GM23338 (cell line): ENCODE data around the gene DENND11. TPM values are rescaled to one million over a fixed set of nuclear protein-coding genes. Genes with fewer than 3 reads are reported as not detected.

Experiments
- ATAC-seq: fragments of 200-7000 bp; cut with Tn5 transposase; 3 replicates; pipeline ENCODE4 v1.9.1; 2020
- DNase-seq: peaks from one replicate; pipeline ENCODE4 v3.0.0-alpha.2; 2015; ENCODE audit warnings: low spot score
- H2AFZ ChIP-seq: fragments of 200-600 bp; sonication (generic); 2 replicates; pipeline ENCODE4 v1.8.0; 2016; ENCODE audit warnings: antibody characterized with exemption, mild to moderate bottlenecking, moderate library complexity
- H3F3A ChIP-seq: fragments of 200-600 bp; sonication (generic); replicated peaks from 2 replicates; pipeline ENCODE4 v1.8.0; 2017; ENCODE audit warnings: antibody characterized with exemption, mixed run types, low read depth
- H3K27ac ChIP-seq: fragments of 200-600 bp; sonication (generic); 2 replicates; pipeline ENCODE4 v1.6.1; 2016; ENCODE audit warnings: low read depth
- H3K27me3 ChIP-seq: fragments of 200-600 bp; sonication (generic); 2 replicates; pipeline ENCODE4 v1.8.0; 2016; ENCODE audit warnings: mild to moderate bottlenecking, mixed run types, moderate library complexity; ENCODE audit not compliant: insufficient read depth
- H3K36me3 ChIP-seq: fragments of 200-600 bp; sonication (generic); 2 replicates; pipeline ENCODE4 v1.8.0; 2016; ENCODE audit warnings: mild to moderate bottlenecking; ENCODE audit not compliant: insufficient read depth
- H3K4me1 ChIP-seq: fragments of 200-600 bp; sonication (generic); 2 replicates; pipeline ENCODE4 v1.8.0; 2016; ENCODE audit warnings: mild to moderate bottlenecking, moderate library complexity; ENCODE audit not compliant: insufficient read depth
- H3K4me2 ChIP-seq: fragments of 200-600 bp; sonication (generic); 2 replicates; pipeline ENCODE4 v1.7.1; 2017; ENCODE audit warnings: mixed run types
- H3K4me3 ChIP-seq: fragments of 200-600 bp; sonication (generic); 2 replicates; pipeline ENCODE4 v1.6.1; 2016; ENCODE audit warnings: mixed run types
- H3K79me2 ChIP-seq: fragments of 200-600 bp; sonication (generic); replicated peaks from 2 replicates; pipeline ENCODE4 v1.8.0; 2017; ENCODE audit warnings: mild to moderate bottlenecking; ENCODE audit not compliant: insufficient read depth
- H3K9me2 ChIP-seq: fragments of 200-600 bp; sonication (generic); 2 replicates; pipeline ENCODE4 v1.8.0; 2017; ENCODE audit not compliant: insufficient read depth
- H4K20me1 ChIP-seq: fragments of 200-600 bp; sonication (generic); replicated peaks from 2 replicates; pipeline ENCODE4 v1.8.0; 2017; ENCODE audit warnings: mild to moderate bottlenecking; ENCODE audit not compliant: insufficient read depth
- H3K27ac Mint-ChIP-seq: 2 replicates; pipeline ENCODE4 v1.8.0; 2020; ENCODE audit warnings: inconsistent platforms, mild to moderate bottlenecking, moderate library complexity, mixed read lengths
- H3K27me3 Mint-ChIP-seq: 3 replicates; pipeline ENCODE4 v1.8.0; 2022; ENCODE audit warnings: low read depth, mild to moderate bottlenecking, moderate library complexity, mixed read lengths, inconsistent platforms; ENCODE audit not compliant: insufficient read depth, poor library complexity
- H3K36me3 Mint-ChIP-seq: 3 replicates; pipeline ENCODE4 v1.8.0; 2021; ENCODE audit warnings: low read depth, mild to moderate bottlenecking, inconsistent platforms, moderate library complexity, mixed read lengths
- H3K4me1 Mint-ChIP-seq: 3 replicates; pipeline ENCODE4 v1.8.0; 2020; ENCODE audit warnings: mild to moderate bottlenecking, inconsistent platforms, mixed read lengths
- H3K4me3 Mint-ChIP-seq: 3 replicates; pipeline ENCODE4 v1.8.0; 2021; ENCODE audit warnings: moderate library complexity, mild to moderate bottlenecking, inconsistent platforms, mixed read lengths
- H3K9me3 Mint-ChIP-seq: 3 replicates; pipeline ENCODE4 v1.8.0; 2020; ENCODE audit warnings: moderate library complexity, mild to moderate bottlenecking, inconsistent platforms, mixed read lengths
- CREB1 ChIP-seq: fragments of 250-450 bp; sonication (Bioruptor Pico); IDR thresholded peaks from 2 replicates; pipeline ENCODE4 v1.5.0; 2020; ENCODE audit warnings: low read depth, mild to moderate bottlenecking, moderate library complexity
- EZH2 ChIP-seq: fragments of 200-600 bp; sonication (generic); IDR thresholded peaks from one replicate; pipeline ENCODE4 v1.8.0; 2017; ENCODE audit warnings: antibody characterized with exemption, mild to moderate bottlenecking, low read depth; ENCODE audit not compliant: unreplicated experiment
- EZH2phosphoT487 ChIP-seq: fragments of 200-600 bp; sonication (generic); IDR thresholded peaks from one replicate; pipeline ENCODE4 v1.8.1; 2018; ENCODE audit warnings: antibody characterized with exemption; ENCODE audit not compliant: unreplicated experiment
- JUNB ChIP-seq: IDR thresholded peaks from one replicate; pipeline ENCODE4 v1.6.1; 2016; ENCODE audit warnings: antibody characterized with exemption; ENCODE audit not compliant: unreplicated experiment
- NANOG ChIP-seq: IDR thresholded peaks from 2 replicates; pipeline ENCODE4 v1.6.1; 2016; ENCODE audit warnings: antibody characterized with exemption, borderline replicate concordance
- POLR2AphosphoS5 ChIP-seq: IDR thresholded peaks from 2 replicates; pipeline ENCODE4 v1.6.1; 2016; ENCODE audit warnings: antibody characterized with exemption, low read depth
- STAT1 ChIP-seq: IDR thresholded peaks from one replicate; pipeline ENCODE4 v1.6.1; 2016; ENCODE audit warnings: antibody characterized with exemption; ENCODE audit not compliant: unreplicated experiment
- ZNF114 ChIP-seq: fragments of 250-450 bp; sonication (Bioruptor Pico); IDR thresholded peaks from 2 replicates; pipeline ENCODE4 v1.5.0; 2020; ENCODE audit warnings: mild to moderate bottlenecking, moderate library complexity
- ZNF331 ChIP-seq: fragments of 250-450 bp; sonication (Bioruptor Pico); IDR thresholded peaks from 2 replicates; pipeline ENCODE4 v1.5.0; 2020; ENCODE audit warnings: low read depth, mild to moderate bottlenecking, moderate library complexity
- polyA plus RNA-seq: library from polyadenylated mRNA; unstranded; fragments of >200 nt; fragmentation: Nextera tagmentation; extraction: Ambion mirVana; gene quantifications from 2 replicates; pipeline ENCODE4 v1.2.1, GENCODE V29; 2016
- total RNA-seq: library from RNA; depleted of rRNA; stranded (reverse); fragments of >200 nt; shearing (Covaris generic); gene quantifications from 2 replicates; pipeline ENCODE4 v1.2.3, GENCODE V29; 2014
- TF ChIP-seq, protein P1 (sequence below), 2 experiments: fragments of 200-600 bp in 1 of 2; sonication (generic) in 1 of 2; conservative IDR thresholded peaks; 2 replicates each; pipeline versions ENCODE4 v1.5.1 to v1.6.1; 2016 to 2017; ENCODE audit warnings: antibody characterized with exemption in 2 of 2, low read depth in 2 of 2, mild to moderate bottlenecking in 2 of 2, moderate library complexity in 1 of 2
- TF ChIP-seq, protein P2 (sequence below): IDR thresholded peaks from one replicate; pipeline ENCODE4 v1.6.1; 2018; ENCODE audit warnings: antibody characterized with exemption; ENCODE audit not compliant: unreplicated experiment
- TF ChIP-seq, protein P3 (sequence below): IDR thresholded peaks from 2 replicates; pipeline ENCODE4 v1.6.1; 2016; ENCODE audit warnings: antibody characterized with exemption

Gene DENND11
- total and polyA plus RNA-seq, 2 experiments from 2014 or later, result 5.1 to 29.5 TPM

DNA sequence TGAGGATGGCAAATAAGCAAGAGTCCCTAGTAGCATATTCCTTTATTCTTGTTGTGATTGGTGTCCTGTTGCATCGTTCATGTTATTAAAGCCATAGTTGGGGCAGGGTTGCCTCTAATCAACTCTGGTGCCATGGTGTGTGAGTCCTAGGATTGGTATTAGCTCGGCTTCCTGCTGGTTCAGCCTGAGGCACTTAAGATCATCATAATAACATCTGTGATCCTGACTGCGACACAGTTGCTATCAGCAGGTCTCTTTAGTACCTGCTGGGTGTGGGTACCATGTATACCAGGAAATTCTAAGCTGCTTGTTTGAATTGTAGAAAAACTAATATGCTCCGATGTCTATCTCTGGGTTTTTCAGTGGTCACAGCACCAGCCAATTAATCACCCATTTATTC lies 7.8 kb upstream of the DENND11 start (continued):
- TF ChIP-seq, protein P1, sequence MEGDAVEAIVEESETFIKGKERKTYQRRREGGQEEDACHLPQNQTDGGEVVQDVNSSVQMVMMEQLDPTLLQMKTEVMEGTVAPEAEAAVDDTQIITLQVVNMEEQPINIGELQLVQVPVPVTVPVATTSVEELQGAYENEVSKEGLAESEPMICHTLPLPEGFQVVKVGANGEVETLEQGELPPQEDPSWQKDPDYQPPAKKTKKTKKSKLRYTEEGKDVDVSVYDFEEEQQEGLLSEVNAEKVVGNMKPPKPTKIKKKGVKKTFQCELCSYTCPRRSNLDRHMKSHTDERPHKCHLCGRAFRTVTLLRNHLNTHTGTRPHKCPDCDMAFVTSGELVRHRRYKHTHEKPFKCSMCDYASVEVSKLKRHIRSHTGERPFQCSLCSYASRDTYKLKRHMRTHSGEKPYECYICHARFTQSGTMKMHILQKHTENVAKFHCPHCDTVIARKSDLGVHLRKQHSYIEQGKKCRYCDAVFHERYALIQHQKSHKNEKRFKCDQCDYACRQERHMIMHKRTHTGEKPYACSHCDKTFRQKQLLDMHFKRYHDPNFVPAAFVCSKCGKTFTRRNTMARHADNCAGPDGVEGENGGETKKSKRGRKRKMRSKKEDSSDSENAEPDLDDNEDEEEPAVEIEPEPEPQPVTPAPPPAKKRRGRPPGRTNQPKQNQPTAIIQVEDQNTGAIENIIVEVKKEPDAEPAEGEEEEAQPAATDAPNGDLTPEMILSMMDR (conservative IDR thresholded peaks at IDR 0.05; ENCODE audit: low read depth in 2 of 2), result no peak
- TF ChIP-seq, protein P2, sequence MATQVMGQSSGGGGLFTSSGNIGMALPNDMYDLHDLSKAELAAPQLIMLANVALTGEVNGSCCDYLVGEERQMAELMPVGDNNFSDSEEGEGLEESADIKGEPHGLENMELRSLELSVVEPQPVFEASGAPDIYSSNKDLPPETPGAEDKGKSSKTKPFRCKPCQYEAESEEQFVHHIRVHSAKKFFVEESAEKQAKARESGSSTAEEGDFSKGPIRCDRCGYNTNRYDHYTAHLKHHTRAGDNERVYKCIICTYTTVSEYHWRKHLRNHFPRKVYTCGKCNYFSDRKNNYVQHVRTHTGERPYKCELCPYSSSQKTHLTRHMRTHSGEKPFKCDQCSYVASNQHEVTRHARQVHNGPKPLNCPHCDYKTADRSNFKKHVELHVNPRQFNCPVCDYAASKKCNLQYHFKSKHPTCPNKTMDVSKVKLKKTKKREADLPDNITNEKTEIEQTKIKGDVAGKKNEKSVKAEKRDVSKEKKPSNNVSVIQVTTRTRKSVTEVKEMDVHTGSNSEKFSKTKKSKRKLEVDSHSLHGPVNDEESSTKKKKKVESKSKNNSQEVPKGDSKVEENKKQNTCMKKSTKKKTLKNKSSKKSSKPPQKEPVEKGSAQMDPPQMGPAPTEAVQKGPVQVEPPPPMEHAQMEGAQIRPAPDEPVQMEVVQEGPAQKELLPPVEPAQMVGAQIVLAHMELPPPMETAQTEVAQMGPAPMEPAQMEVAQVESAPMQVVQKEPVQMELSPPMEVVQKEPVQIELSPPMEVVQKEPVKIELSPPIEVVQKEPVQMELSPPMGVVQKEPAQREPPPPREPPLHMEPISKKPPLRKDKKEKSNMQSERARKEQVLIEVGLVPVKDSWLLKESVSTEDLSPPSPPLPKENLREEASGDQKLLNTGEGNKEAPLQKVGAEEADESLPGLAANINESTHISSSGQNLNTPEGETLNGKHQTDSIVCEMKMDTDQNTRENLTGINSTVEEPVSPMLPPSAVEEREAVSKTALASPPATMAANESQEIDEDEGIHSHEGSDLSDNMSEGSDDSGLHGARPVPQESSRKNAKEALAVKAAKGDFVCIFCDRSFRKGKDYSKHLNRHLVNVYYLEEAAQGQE, result no peak
- TF ChIP-seq CREB1 (CRISPR knock-in tag) (no peak), NANOG (no peak), EZH2 (no peak), ZNF114 (CRISPR knock-in tag) (no peak)
- TF ChIP-seq, protein P3, sequence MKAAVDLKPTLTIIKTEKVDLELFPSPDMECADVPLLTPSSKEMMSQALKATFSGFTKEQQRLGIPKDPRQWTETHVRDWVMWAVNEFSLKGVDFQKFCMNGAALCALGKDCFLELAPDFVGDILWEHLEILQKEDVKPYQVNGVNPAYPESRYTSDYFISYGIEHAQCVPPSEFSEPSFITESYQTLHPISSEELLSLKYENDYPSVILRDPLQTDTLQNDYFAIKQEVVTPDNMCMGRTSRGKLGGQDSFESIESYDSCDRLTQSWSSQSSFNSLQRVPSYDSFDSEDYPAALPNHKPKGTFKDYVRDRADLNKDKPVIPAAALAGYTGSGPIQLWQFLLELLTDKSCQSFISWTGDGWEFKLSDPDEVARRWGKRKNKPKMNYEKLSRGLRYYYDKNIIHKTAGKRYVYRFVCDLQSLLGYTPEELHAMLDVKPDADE, result no peak

DNA sequence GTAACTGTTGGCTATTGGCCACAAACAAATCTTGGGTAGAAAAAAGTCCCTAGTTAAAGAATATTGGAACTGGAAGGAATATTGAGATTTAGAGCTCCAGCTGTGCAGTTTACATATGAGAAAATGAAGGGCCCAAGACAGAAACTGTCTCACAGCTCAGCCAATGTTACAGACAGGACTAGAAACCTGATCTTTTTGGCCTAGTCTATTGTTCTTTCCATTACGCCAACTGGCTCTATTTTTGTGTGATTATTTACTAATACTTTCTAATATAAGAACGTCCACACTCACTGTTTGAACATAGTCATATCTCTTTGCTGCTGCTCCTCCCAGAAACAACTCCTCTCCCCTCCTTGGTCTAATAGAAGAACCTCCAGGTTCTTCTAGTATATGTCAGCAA lies 7.4 kb upstream of the DENND11 start:
- Histone ChIP-seq H3K27ac (no peak overlapping the region), H4K20me1 (no peaks in the 10 kb centered on the region), H3K27me3 (no peaks in the 10 kb centered on the region; the same call in 1 of the 2 replicates), H3K4me1 (peaks cover 35% of the 10 kb centered on the region), H3K4me3 (no peak overlapping the region), H3K4me2 (no peak overlapping the region), H2AFZ (no peak overlapping the region; the same call in 1 of the 2 replicates), H3K36me3 (no peaks in the 10 kb centered on the region), H3K79me2 (no peaks in the 10 kb centered on the region), H3K9me2 (no peaks in the 10 kb centered on the region), H3F3A (no peaks in the 10 kb centered on the region)
- no peaks in the 10 kb centered on the region for H3K9me3 Mint-ChIP-seq
- H3K4me1 Mint-ChIP-seq, result peaks cover 51% of the 10 kb centered on the region
- peaks cover 8% of the 10 kb centered on the region for H3K27me3 Mint-ChIP-seq
- H3K36me3 Mint-ChIP-seq, result no peaks in the 10 kb centered on the region
- ATAC-seq, result no peak
- no peak for DNase-seq
- no peak overlapping the region for H3K27ac Mint-ChIP-seq
- no peak overlapping the region for H3K4me3 Mint-ChIP-seq
- TF ChIP-seq, protein P2, result no peak
- TF ChIP-seq, protein P1 (conservative IDR thresholded peaks at IDR 0.05; ENCODE audit: low read depth in 2 of 2), result no peak
- no peak for TF ChIP-seq ZNF114 (CRISPR knock-in tag)
- TF ChIP-seq STAT1, result no peak
- TF ChIP-seq JUNB, result no peak
- TF ChIP-seq, protein P3, result no peak
- TF ChIP-seq EZH2phosphoT487, result no peak
- TF ChIP-seq ZNF331 (CRISPR knock-in tag), result no peak
- no peak for TF ChIP-seq NANOG
- no peak for TF ChIP-seq POLR2AphosphoS5
- no peak for TF ChIP-seq EZH2
